ENCODE measurements around the gene HOXD12.

HOXD12 gene

DNA sequence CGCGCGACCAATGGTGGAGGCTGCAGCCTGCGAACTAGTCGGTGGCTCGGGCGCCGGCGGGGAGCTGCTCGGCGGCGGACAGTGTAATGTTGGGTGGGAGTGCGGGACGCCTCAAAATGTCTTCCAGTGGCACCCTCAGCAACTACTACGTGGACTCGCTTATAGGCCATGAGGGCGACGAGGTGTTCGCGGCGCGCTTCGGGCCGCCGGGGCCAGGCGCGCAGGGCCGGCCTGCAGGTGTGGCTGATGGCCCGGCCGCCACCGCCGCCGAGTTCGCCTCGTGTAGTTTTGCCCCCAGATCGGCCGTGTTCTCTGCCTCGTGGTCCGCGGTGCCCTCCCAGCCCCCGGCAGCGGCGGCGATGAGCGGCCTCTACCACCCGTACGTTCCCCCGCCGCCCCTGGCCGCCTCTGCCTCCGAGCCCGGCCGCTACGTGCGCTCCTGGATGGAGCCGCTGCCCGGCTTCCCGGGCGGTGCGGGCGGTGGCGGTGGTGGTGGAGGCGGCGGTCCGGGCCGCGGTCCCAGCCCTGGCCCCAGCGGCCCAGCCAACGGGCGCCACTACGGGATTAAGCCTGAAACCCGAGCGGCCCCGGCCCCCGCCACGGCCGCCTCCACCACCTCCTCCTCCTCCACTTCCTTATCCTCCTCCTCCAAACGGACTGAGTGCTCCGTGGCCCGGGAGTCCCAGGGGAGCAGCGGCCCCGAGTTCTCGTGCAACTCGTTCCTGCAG, 23.3 kb downstream of the HOXD12 start, which contains the start of gene HOXD9:
Gene HOXD9, plus strand, starts transcription at position 37 of the 728 bp plus-strand sequence. Its CDS starts 50 bp downstream, at position 87.
- no peak for DNase-seq

- no peak for DNase-seq
Measured at GRCh38 chr2:176123411-176124109, 24.0 kb downstream of the HOXD12 start.

DNA sequence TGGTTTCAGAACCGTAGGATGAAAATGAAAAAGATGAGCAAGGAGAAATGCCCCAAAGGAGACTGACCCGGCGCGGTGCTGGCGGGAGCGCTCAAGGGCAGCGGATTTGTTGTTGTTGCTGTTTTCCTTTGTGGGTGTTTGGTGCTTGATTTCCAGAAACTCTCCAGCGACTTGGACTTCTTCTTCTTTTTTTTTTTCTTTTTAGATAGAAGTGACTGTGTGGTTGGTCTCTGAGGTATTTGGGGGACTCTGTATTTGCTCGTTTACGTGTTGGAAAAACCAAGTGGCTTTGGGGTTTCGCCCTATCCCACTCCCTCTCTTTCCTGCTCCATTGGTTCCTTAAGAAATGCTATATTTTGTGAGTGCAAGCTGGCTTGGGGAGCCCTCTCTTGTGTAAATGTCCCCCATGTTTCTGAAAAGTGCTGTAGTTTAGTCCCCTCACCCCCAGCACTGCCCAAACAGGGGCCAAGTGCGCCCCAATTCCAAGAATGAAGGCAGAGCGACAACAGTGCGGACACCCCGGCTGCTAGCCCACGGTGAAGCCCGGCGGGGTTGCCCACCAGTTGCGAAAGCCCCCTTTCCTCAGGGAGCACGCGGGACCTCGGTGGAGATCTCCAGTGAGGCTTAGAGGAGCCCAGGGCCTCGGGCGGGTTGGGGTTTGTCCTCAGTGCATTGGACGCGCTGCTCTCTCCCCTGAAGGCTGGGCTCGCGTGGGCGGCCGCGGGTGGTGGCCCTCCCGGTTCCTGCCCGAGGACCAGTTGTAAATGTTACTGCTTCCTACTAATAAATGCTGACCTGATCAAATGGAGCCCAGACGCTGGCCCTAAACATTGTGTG, 24.7 kb downstream of the HOXD12 start:
- no peak for DNase-seq

GRCh38 chr2:176124947-176125771, 25.6 kb downstream of the HOXD12 start:
- no peak for DNase-seq

DNA sequence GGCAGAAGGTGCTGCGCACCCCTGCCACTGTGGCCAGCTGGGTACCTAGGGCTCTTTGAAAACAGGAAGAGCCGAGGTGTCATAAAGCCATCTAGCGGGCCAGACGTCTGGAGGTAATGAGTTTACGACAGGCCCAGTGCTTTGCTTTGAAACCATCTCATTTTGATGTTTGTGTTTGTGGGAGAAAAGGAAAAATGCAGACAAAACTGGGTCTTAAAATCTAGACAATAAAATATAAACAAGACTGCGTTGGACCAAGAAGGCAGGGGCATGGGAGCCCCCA, 26.1 kb downstream of the HOXD12 start:
- DNase-seq, result no peak

DNA sequence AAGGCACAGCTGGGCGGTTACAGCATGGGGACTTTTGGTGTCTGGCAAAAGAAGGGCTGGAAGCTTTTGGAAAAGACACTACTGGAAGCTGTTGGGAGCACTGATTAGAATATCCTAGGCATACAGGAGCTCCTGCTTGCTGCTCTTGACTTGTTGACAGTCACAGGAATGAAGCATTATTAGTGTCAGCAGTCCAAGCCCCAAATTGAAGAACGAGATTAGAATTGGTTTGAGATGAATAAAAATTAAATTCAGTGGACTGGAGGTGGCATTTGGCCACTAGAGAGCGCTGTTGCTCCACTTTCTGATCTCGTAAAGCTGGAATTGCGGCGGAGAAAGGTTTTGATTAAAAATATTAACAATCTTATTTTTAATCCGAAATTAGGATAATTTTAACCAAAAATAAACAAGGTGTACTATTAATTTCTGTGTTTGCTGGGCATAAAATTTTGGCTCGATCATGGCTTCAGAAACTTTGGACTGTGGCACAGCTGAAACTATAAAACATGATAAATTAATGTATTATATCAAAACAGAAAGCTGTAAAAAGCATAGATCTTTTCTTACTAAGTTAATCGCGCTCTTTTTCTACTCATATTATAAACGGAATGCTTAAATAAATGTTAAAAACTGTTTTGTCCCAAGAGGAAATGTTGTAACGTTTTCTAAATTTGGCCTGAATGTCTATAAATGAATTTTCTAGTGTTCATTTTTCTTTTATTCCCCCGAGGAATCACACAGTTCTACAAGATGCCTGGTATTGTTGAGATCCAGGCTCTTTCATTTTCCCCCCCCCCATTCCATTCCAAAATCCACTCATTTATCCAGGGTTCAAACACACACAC, 27.6 kb downstream of the HOXD12 start:
- DNase-seq, result peak; percentile 50

GRCh38 chr2:176127774-176128072, 28.1 kb downstream of the HOXD12 start:
- DNase-seq, result no peak

DNA sequence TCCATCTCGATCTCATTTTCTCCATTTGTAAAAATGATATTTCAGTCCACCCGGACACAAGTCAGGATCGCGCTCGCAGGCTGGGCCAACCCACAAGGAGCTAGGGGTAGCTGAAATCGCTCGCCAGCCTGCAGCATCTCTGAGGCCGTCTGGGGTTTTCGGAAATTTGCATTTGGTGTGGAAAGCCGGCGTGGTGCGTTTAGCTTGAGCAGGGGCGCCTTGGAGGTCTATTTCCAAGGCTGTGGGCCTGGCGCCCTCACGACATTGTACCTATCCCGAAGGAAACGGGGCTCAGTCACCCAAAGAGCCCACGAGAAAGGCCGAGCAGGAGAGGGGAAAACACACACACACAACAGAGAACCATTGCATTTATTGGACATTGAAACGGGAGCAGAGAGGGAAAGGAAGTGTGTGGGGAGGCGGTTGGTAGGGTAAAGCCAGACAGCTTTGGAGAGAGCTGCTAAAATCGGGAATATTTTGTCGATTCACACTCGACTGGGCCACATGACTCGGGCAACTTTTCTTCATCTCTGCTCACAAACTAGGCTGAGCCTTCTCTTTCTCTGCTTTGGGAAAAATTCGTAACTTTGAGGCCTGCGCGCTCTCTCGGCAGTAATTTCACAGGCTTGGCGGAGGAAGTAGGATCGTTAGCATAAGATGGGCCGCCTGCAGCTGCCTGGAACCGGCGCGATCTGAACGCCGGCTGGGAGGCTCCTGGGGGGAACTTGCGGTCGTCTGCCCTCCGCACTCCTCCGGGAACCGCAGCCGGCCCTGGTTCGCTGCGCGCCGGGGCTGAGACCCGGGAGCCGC, 28.8 kb downstream of the HOXD12 start:
- no peak for DNase-seq

DNA sequence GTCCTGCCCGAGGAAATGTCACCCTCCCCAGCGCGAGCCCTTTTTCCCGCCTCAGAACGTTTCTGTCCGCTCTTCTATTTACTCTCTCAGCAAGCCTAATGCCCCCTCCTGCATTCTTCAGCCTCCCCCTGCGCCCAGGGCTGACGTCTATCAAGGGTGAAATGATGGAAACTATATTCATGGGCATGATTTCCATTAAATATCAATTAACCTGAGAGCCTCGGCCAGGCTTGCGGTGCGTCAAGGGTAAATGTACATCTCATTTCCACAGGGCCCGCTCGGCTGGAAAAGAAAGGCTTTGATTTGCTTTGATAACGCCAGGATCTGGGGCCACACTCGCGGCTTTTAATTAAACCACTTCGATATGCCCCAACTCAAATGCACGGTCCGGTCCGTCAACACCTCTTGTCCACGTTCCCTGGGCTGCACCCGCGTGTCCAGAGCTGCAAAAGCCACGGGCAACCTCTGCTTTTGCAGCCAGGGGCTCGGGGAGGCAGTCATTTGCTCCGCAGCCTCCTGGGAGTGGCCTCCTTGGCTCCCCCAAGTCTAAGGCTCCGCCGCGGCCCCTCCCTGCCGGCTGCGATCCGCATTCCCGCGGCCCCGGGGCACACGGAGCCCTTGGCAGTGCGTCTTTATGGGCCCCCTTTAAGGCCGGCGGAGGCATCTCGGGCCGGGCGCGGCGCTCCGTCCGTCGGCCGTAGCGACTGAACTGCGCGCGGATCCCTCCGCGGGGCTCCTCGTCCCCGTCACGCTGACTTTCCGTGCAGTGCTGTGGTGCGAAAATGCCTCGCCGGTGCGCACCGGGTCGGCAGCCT, 29.6 kb downstream of the HOXD12 start, which contains the start of gene HOXD8:
Gene HOXD8, plus strand, starts transcription at position 724 of the 815 bp plus-strand sequence. CDS start 662 bp downstream, outside the sequence.
- no peak for DNase-seq

GRCh38 chr2:176129813-176130146, 30.2 kb downstream of the HOXD12 start:
- DNase-seq, result no peak

- DNase-seq, result no peak
Measured at GRCh38 chr2:176130147-176130956, 30.8 kb downstream of the HOXD12 start.

DNA sequence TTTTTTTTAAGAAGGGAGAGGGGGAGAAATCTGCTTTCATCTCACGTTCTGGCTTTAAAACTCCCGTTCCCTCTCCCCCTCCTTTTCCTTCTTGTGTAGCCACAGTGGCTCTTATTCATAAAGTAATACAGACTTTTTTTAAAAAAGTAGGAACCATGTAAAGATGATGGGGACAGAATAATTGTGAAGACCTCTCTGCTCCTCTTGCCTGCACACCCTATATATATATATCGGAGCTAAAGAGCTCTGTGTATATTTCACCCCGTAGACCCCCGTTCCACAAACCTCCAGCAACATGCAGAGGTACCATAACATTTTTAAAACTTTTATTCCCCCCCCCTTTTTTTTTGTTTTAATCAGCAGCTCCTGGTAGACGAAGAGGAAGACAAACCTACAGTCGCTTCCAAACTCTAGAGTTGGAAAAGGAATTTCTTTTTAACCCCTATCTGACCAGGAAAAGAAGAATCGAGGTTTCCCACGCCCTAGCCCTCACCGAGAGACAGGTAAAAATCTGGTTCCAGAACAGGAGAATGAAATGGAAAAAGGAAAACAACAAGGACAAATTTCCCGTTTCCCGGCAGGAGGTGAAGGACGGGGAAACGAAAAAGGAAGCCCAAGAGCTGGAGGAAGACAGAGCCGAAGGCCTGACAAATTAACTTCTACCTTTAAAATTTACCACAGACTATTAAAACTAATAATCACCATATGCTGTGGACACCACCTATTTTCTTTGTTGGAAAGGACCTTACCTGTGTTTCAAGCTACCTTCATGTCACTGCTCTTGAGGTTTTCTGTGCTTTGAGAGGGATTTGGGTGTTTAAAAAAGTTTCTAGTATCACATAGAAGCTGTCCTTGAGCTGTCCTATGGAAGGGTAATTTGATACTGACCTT, 31.6 kb downstream of the HOXD12 start:
- DNase-seq, result no peak

- no peak for DNase-seq
Measured at GRCh38 chr2:176131848-176132158, 32.2 kb downstream of the HOXD12 start.

DNA sequence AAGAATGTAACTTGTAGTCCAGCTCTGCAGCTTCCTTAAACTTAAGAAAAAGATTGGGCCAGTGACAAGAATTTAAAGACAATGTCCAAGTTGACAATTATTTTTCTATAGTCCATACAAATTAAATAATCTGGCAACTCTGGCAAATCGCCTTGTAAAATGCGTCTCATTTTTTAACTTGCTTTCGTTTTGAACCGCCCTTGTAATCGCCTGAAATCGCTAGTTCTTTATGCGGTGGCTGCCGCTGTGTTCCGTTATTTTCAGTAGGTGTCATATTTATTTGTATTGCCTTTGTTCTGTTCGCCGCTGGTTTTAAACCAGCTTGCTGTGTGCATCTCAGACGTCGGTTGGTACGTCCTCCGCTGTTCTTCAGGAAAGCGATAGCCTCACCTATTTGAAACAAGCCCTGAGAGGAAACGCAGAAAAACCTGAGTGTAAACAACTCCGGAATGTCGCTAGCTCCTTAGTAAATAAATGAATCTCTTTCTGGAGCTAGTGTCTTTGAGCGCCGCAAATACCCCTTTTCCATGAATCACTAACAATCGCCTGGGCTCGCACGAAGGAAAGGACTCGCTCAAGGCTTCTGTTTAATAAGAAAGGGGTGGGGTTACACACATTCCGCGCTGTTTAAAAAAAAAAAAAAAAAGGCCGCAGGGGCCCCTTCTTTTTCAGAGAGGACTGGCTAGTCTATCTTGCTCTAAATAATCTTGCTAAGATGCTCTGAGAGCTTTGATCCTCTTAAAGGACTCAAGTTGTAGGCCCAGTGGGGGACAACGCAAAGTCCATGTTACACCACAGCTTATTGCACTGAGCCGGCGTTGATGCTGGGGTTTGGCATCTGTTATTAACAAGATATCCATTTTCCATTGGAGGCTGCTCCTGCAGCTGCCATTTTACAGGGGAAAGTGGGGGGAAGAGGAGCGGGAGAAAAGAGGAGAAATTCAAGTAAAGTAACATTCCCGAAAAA, 32.9 kb downstream of the HOXD12 start:
- DNase-seq, result peak; percentile 13

- DNase-seq, result no peak
Measured at GRCh38 chr2:176133389-176133788, 33.8 kb downstream of the HOXD12 start.

GRCh38 chr2:176134035-176134434, 34.4 kb downstream of the HOXD12 start:
- no peak for DNase-seq

GRCh38 chr2:176135035-176135440, 35.4 kb downstream of the HOXD12 start:
- no peak for DNase-seq
